K562 (cell line): ENCODE data around the gene ANK2. TPM values are rescaled to one million over a fixed set of nuclear protein-coding genes. Genes with fewer than 3 reads are reported as not detected.

Experiments used
- ATAC-seq: fragments of 200-7000 bp; cut with Tn5 transposase; 3 replicates; pipeline ENCODE4 v1.9.1; 2020; ENCODE audit warnings: moderate library complexity
- BruUV-seq: library from RNA; stranded (reverse); fragments of 400-500 nt; replicated peaks from 2 replicates; lab custom pipeline; 2021; lab: Mats Ljungman, UMichigan
- CTCF ChIA-PET: fragments of 300-600 bp; formaldehyde crosslinking; extraction: SDS; loops from one replicate; lab custom pipeline; 2021; ENCODE audit warnings: low intra/inter-chr PET ratio; lab: Yijun Ruan, JAX
- POLR2A ChIA-PET: fragments of 300-600, 350-650 bp; sonication (Branson Sonifier 250); formaldehyde crosslinking; extraction: SDS; loops from one replicate; lab custom pipeline; 2021; ENCODE audit warnings: antibody characterized with exemption, inconsistent platforms; lab: Yijun Ruan, JAX
- DNase-seq, 4 experiments: peaks; one replicate each; pipeline versions ENCODE4 v3.0.0 to v3.0.0-alpha.2; 2011 to 2018; ENCODE audit warnings: low spot score in 3 of 4, mixed read lengths in 3 of 4; ENCODE audit errors: extremely low read depth in 1 of 4
- FAIRE-seq: peaks from 2 replicates; lab custom pipeline; 2011; peaks lifted over from hg19 to GRCh38; lab: Jason Lieb, UNC
- H2AFZ ChIP-seq: 2 replicates; pipeline ENCODE4 v1.6.0; 2011; ENCODE audit warnings: low read depth, low read length, control low read depth, inconsistent platforms
- H3K27ac ChIP-seq: fragments of 200-600 bp; 3 replicates; pipeline ENCODE4 v1.8.0; 2011; ENCODE audit warnings: low read depth, mild to moderate bottlenecking, control low read depth, inconsistent platforms, low read length, moderate library complexity, mixed read lengths; ENCODE audit errors: extremely low read depth
- H3K27me3 ChIP-seq, 2 experiments: fragments of 300-600 bp in 1 of 2; 2 replicates in 1 of 2; 3 replicates in 1 of 2; pipeline versions ENCODE4 v1.6.0 to v1.8.0; 2011; ENCODE audit warnings: inconsistent platforms in 2 of 2, low read length in 2 of 2, mild to moderate bottlenecking in 1 of 2, mixed read lengths in 1 of 2, moderate library complexity in 1 of 2; ENCODE audit not compliant: control insufficient read depth in 2 of 2, insufficient read depth in 2 of 2
- H3K36me3 ChIP-seq: fragments of 300-600 bp; 3 replicates; pipeline ENCODE4 v1.8.0; 2011; ENCODE audit warnings: mild to moderate bottlenecking, low read length, inconsistent platforms; ENCODE audit not compliant: control insufficient read depth, insufficient read depth
- H3K4me1 ChIP-seq, 2 experiments: fragments of 200-600 bp in 1 of 2; replicated peaks in 1 of 2; 2 replicates in 1 of 2; 3 replicates in 1 of 2; pipeline versions ENCODE4 v1.5.1 to v1.8.0; 2011; ENCODE audit warnings: inconsistent platforms in 2 of 2, low read length in 2 of 2, mild to moderate bottlenecking in 1 of 2, mixed read lengths in 1 of 2, moderate library complexity in 1 of 2; ENCODE audit not compliant: control insufficient read depth in 2 of 2, insufficient read depth in 2 of 2
- H3K4me2 ChIP-seq: 2 replicates; pipeline ENCODE4 v1.6.1; 2011; ENCODE audit warnings: low read length, control low read depth, inconsistent platforms, mixed read lengths; ENCODE audit not compliant: insufficient read depth
- H3K4me3 ChIP-seq: fragments of 200-600 bp; sonication (generic), shearing (Covaris generic); 2 replicates; pipeline ENCODE4 v1.5.1; 2016; ENCODE audit warnings: control low read depth, inconsistent platforms
- H3K79me2 ChIP-seq: fragments of 200-600 bp; 3 replicates; pipeline ENCODE4 v1.8.0; 2011; ENCODE audit warnings: low read length, inconsistent platforms; ENCODE audit not compliant: control insufficient read depth, insufficient read depth
- H3K9ac ChIP-seq, 2 experiments: 2 replicates each; pipeline versions ENCODE4 v1.6.0 to v1.6.1; 2011; ENCODE audit warnings: low read depth in 2 of 2, low read length in 2 of 2, control low read depth in 1 of 2, inconsistent platforms in 1 of 2, mild to moderate bottlenecking in 1 of 2, mixed read lengths in 1 of 2; ENCODE audit not compliant: insufficient read depth in 1 of 2
- H3K9me1 ChIP-seq: one replicate; pipeline ENCODE4 v1.6.0; 2011; ENCODE audit warnings: inconsistent platforms, mild to moderate bottlenecking, low read length, moderate library complexity; ENCODE audit not compliant: control insufficient read depth, insufficient read depth
- H3K9me3 ChIP-seq: replicated peaks from 2 replicates; pipeline ENCODE4 v1.5.1; 2011; ENCODE audit warnings: low read depth, low read length, inconsistent platforms; ENCODE audit not compliant: control insufficient read depth, insufficient read depth
- H4K20me1 ChIP-seq: replicated peaks from 2 replicates; pipeline ENCODE4 v1.6.1; 2011; ENCODE audit warnings: low read length, inconsistent platforms, mixed read lengths; ENCODE audit not compliant: control insufficient read depth, insufficient read depth
- KLF16 ChIP-seq: IDR thresholded peaks from 2 replicates; pipeline ENCODE4 v1.6.1; 2016; ENCODE audit warnings: antibody characterized with exemption
- MLX ChIP-seq, 2 experiments: fragments of 450-650 bp in 1 of 2; sonication (generic) in 1 of 2; formaldehyde crosslinking; conservative IDR thresholded peaks; 2 replicates each; pipeline versions ENCODE4 v1.4.0 to v1.8.1; 2020 to 2022; ENCODE audit warnings: mild to moderate bottlenecking in 1 of 2, missing genetic modification reagents in 1 of 2
- TEAD1 ChIP-seq, 2 experiments: fragments of 450-650 bp in 1 of 2; sonication (generic) in 1 of 2; formaldehyde crosslinking; IDR thresholded peaks; 2 replicates each; pipeline versions ENCODE4 v1.4.0 to v1.8.0; 2020 to 2022; ENCODE audit warnings: mild to moderate bottlenecking in 2 of 2, missing genetic modification reagents in 1 of 2
- TFE3 ChIP-seq: fragments of 450-650 bp; formaldehyde crosslinking; IDR thresholded peaks from 2 replicates; pipeline ENCODE4 v1.4.0; 2020; ENCODE audit warnings: mild to moderate bottlenecking, mixed read lengths
- in situ Hi-C: fragments of 300-500 bp; cut with MboI; formaldehyde crosslinking; loops from 4 replicates; pipeline ENCODE4 v1.15.0; 2018; ENCODE audit warnings: inconsistent platforms, mixed read lengths
- intact Hi-C: fragments of 100-400 bp; cut with micrococcal nuclease; formaldehyde crosslinking; loops from 2 replicates; pipeline ENCODE4 v1.14.2; 2022
- polyA plus RNA-seq, 8 experiments: library from polyadenylated mRNA; depleted of rRNA in 4 of 8; stranded (reverse) in 5 of 8; unstranded in 3 of 8; fragments of >200 nt; fragmentation: Nextera tagmentation in 2 of 8; fragmentation: Illumina TruSeq in 1 of 8; extraction: Ambion mirVana in 2 of 8; extraction: Trizol in 1 of 8; gene quantifications; 2 replicates each; pipeline versions ENCODE4 v1.2.1 to v1.2.3, GENCODE V29; 2011 to 2014; ENCODE audit warnings: inconsistent platforms in 1 of 8, missing spikeins in 1 of 8
- total RNA-seq, 7 experiments: library from RNA; depleted of rRNA in 6 of 7; stranded (reverse); fragments of >200 nt in 6 of 7; fragmentation: Illumina TruSeq in 2 of 7; extraction: Trizol in 2 of 7; gene quantifications; 2 replicates each; pipeline versions ENCODE4 v1.2.1 to v1.2.3, GENCODE V29; 2011 to 2021; ENCODE audit warnings: low replicate concordance in 1 of 7

ANK2 gene
- total and polyA plus RNA-seq, 9 of the 15 experiments (the other 6 are each of a cell fraction or from before 2014, with no cell fraction given) = 0.07 to 0.24 TPM; not detected in 7

GRCh38 chr4:113273721-113274220 lies 224.3 kb downstream of the ANK2 start:
- POLR2A ChIA-PET = no interaction called here

More at GRCh38 chr4:113273721-113274220, 224.3 kb downstream of the ANK2 start:
- no peaks in the 10 kb centered on the region for H3K79me2 ChIP-seq
- no peak for ATAC-seq
- intact Hi-C loops (loop anchor here (10.0 kb wide), 1 partner anchor 1111 kb away; no protein-coding TSS in a partner anchor), in situ Hi-C loops (no loop called here)
- no peaks in the 10 kb centered on the region for H3K36me3 ChIP-seq
- no TSS peak for BruUV-seq
- DNase-seq = no peak
- no peak for TF ChIP-seq MLX (CRISPR knock-in tag; conservative IDR thresholded peaks at IDR 0.05)
- TF ChIP-seq TFE3 (CRISPR knock-in tag) = no peak
- TF ChIP-seq TEAD1 (CRISPR knock-in tag; IDR thresholded peaks at IDR 0.05) = no peak
- TF ChIP-seq KLF16 = no peak
- no peak overlapping the region for H3K4me3 ChIP-seq
- H2AFZ ChIP-seq = no peak overlapping the region
- no peak overlapping the region for H3K27ac ChIP-seq
- no peaks in the 10 kb centered on the region for H3K4me1 ChIP-seq
- H3K9ac ChIP-seq = no peak overlapping the region
- CTCF ChIA-PET = no interaction called here
- H3K4me2 ChIP-seq = no peak overlapping the region
- H3K9me3 ChIP-seq = no peaks in the 10 kb centered on the region; the same call in 1 of the 2 replicates
- no peaks in the 10 kb centered on the region for H4K20me1 ChIP-seq
- no peaks in the 10 kb centered on the region for H3K9me1 ChIP-seq
- H3K27me3 ChIP-seq = no peaks in the 10 kb centered on the region
- no peak for FAIRE-seq
